ENCODE measurements around the gene C1orf167.
A peak's percentile ranks its signal among the peaks of the same experiment; 100 is the strongest.

C1orf167 gene

DNA sequence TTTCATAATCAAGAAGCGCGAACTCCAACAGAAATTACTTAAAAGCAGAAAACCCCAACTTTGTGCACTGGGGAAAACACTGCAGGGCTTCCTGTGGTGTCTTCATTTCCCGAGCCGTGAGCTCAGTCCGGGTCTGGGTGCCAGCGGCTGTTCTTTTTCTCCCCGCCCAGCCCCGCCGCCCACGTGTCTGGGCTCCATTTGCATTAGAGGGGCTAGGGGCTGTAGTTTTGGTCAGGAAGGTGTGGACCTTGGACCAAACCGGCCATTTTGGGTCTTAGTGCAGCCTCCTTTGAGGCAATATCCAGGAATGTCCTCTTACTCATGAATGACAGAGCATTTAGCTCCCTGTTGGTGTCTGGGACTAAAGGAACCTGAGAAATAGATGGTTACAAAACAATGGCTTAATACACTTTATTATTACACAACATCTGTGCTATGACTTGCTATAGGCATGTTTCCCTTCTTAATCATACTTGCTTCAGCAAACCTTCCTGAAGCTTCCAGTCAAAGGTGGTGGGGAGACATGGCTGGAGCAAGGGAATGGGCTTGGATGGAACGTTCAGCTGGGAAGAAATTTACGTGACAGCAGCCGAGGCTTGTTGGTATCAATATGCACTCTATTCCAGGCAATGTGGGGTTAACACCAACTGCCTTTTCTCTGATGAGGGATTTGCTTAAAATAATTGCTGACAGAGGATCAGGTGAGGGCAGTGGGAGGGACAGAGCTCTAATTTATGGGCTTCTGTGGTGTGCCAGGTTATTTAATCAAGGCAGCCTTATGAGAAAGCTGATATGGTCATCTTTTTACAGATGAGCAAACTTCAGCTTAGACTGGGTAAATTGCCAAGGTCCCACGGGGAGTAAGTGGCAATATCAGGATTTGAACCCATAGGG is 25.0 kb upstream of the C1orf167 start:
- Histone ChIP-seq H3K4me3 (ENCODE audit: insufficient read depth, low read depth, low read length) (peak overlapping the region; percentile 69), H3K27ac (ENCODE audit: insufficient read depth, low read depth, low read length, poor library complexity, severe bottlenecking) (no peak overlapping the region), H3K27me3 (ENCODE audit: control insufficient read depth, insufficient read depth, low read length, poor library complexity, severe bottlenecking) (no peaks in the 10 kb centered on the region), H3K36me3 (ENCODE audit: control insufficient read depth, insufficient read depth, low read length) (no peaks in the 10 kb centered on the region), H3K4me1 (ENCODE audit: control insufficient read depth, insufficient read depth, low read length) (peaks cover 18% of the 10 kb centered on the region), H3K9me3 (ENCODE audit: control insufficient read depth, low read length) (no peaks in the 10 kb centered on the region)
- WGBS, 2 experiments, result 18 to 19% methylated on average over 15 of the region's 15 CpGs

DNA sequence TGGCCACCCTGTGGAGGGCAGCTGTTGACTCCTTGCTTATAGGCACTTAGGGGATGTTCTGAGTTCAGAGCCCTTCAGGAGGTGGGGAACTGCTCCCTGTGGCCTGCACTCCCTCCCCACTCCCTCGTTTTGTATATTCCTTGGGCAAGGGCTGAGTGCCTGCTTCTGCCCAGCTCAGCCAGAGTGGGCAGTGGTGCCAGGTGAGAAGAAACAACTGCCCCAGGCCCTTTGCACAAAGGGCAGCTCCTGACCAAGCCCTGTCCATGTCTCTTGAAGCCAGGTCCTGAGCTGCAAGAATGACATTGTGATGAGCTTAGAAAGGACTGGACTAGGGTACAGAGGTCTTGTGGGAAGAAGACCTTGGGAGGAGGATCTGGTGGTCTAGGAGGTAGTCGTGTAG is 23.9 kb upstream of the C1orf167 start:
- 82 to 85% methylated on average over 2 of the region's 2 CpGs for WGBS, 2 experiments
- Histone ChIP-seq H3K4me3 (ENCODE audit: insufficient read depth, low read depth, low read length) (no peak overlapping the region), H3K27ac (ENCODE audit: insufficient read depth, low read depth, low read length, poor library complexity, severe bottlenecking) (no peak overlapping the region), H3K27me3 (ENCODE audit: control insufficient read depth, insufficient read depth, low read length, poor library complexity, severe bottlenecking) (no peaks in the 10 kb centered on the region), H3K4me1 (ENCODE audit: control insufficient read depth, insufficient read depth, low read length) (peaks cover 14% of the 10 kb centered on the region), H3K36me3 (ENCODE audit: control insufficient read depth, insufficient read depth, low read length) (no peaks in the 10 kb centered on the region), H3K9me3 (ENCODE audit: control insufficient read depth, low read length) (no peaks in the 10 kb centered on the region)

- H3K4me1 ChIP-seq (ENCODE audit: control insufficient read depth, insufficient read depth, low read length), result peaks cover 14% of the 10 kb centered on the region
- no peaks in the 10 kb centered on the region for H3K36me3 ChIP-seq (ENCODE audit: control insufficient read depth, insufficient read depth, low read length)
- H3K27me3 ChIP-seq (ENCODE audit: control insufficient read depth, insufficient read depth, low read length, poor library complexity, severe bottlenecking), result no peaks in the 10 kb centered on the region
- H3K9me3 ChIP-seq (ENCODE audit: control insufficient read depth, low read length), result no peaks in the 10 kb centered on the region
- H3K4me3 ChIP-seq (ENCODE audit: insufficient read depth, low read depth, low read length), result no peak overlapping the region
- WGBS, 2 experiments, result 90 to 91% methylated on average over 6 of the region's 6 CpGs
- H3K27ac ChIP-seq (ENCODE audit: insufficient read depth, low read depth, low read length, poor library complexity, severe bottlenecking), result no peak overlapping the region
Observed at GRCh38 chr1:11738783-11739182, 23.2 kb upstream of the C1orf167 start.

DNA sequence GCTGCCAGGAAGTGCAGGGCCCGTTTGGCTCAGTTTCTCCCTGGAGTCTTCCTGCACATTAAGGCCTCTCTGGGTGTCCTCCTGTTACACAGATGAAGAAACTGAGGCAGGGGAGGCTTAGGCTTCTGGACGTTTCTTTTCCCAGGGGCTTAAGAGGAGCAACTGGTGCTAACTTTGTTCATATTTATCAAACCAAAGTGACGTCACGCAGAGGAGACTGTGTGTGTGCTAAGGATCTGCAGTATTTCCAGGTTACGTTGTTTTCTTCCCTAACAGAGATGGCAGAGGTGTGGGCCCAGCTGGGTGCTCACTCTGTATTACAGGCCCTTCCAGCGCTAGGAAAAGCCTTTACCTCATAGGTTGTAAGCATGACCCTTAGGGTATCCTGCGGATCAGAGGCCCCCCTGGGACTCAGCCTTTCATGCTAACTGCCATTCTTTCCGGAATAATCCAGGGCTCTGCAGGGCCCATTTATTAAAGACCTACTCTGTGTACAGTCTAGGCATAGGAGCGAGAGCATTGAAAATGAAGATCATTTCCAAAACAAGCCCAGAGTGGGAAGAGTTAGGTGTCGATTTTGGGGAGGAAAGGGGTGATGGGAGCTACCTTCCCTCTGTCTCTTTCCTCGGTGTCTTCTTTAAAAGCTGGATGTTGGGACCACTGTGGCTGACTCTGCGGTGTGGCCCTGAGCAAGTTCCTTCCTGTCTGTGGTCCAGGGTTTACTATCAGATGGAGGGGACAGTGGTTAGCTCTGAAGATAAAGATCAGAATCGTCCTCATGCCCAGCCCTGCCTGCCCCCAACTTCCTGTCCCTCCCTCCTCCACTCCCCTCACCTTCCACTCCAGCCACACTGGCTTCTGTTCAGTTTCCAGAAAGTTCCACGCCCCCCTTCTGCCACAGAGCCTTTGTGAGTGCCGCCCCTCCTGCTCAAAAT is 21.5 kb upstream of the C1orf167 start:
- H3K9me3 ChIP-seq (ENCODE audit: control insufficient read depth, low read length), result no peaks in the 10 kb centered on the region
- no peaks in the 10 kb centered on the region for H3K27me3 ChIP-seq (ENCODE audit: control insufficient read depth, insufficient read depth, low read length, poor library complexity, severe bottlenecking)
- H3K4me1 ChIP-seq (ENCODE audit: control insufficient read depth, insufficient read depth, low read length), result peaks cover 13% of the 10 kb centered on the region
- 78 to 79% methylated on average over 15 of the region's 15 CpGs for WGBS, 2 experiments
- no peak overlapping the region for H3K27ac ChIP-seq (ENCODE audit: insufficient read depth, low read depth, low read length, poor library complexity, severe bottlenecking)
- H3K4me3 ChIP-seq (ENCODE audit: insufficient read depth, low read depth, low read length), result no peak overlapping the region
- H3K36me3 ChIP-seq (ENCODE audit: control insufficient read depth, insufficient read depth, low read length), result no peaks in the 10 kb centered on the region

DNA sequence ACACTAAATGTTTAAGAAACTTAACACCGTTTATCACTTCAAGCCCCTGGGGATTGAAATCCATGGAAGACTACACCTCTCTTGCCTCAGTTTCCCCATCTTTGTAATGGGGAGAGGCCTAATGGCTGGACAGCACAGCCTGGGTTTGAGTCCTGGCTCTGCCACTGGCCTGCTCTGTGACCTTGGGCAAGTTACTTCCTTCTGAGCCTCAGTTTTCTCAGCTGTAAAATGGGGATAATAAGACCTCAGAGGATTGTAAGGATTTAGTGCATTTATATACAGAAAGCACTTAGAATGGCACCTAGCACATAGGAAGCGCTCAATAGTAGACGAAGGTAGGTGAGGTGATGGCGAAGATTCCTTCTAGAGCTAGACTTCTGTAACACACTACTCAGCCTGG is 20.5 kb upstream of the C1orf167 start:
- 92 to 97% methylated on average over 4 of the region's 4 CpGs for WGBS, 2 experiments
- H3K4me3 ChIP-seq (ENCODE audit: insufficient read depth, low read depth, low read length), result no peak overlapping the region

DNA sequence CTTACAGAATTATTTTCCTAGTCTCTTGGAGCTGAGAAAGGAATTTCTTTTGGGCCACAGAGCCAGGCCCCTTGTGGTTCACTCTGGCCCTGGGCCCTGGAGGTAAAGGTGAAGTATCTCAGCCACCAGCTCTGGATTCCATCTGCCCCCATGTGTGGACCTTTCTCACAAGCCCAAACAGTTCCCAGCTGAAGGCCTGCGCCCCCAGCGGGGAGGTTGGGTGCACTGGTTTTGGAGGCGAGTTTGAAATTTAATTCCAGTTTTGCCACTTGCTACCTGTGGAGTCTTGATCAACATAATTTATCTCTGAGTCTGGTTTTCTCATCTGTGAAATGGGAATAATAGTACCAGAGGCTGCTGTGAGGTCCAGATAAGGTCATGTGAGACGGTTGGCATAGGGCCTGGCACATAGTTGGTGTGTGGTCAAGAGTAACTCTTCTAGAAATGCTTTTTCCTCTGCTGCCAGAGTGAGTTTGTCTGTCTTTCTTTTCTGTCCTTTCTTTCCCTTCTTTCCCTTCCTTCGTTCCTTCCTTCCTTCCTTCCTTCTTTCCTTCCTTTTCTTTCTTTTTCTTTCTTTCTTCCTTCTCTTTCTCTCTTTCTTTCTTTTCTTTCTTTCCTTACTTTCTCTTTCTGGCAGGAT is 20.0 kb upstream of the C1orf167 start:
- Histone ChIP-seq H3K27ac (ENCODE audit: insufficient read depth, low read depth, low read length, poor library complexity, severe bottlenecking) (no peak overlapping the region), H3K36me3 (ENCODE audit: control insufficient read depth, insufficient read depth, low read length) (no peaks in the 10 kb centered on the region), H3K9me3 (ENCODE audit: control insufficient read depth, low read length) (no peaks in the 10 kb centered on the region), H3K4me1 (ENCODE audit: control insufficient read depth, insufficient read depth, low read length) (peaks cover 8% of the 10 kb centered on the region), H3K4me3 (ENCODE audit: insufficient read depth, low read depth, low read length) (no peak overlapping the region), H3K27me3 (ENCODE audit: control insufficient read depth, insufficient read depth, low read length, poor library complexity, severe bottlenecking) (no peaks in the 10 kb centered on the region)
- 91 to 93% methylated on average over 5 of the region's 5 CpGs for WGBS, 2 experiments

More for the DNA sequence above, 20.5 kb upstream of the C1orf167 start:
- Histone ChIP-seq H3K27ac (ENCODE audit: insufficient read depth, low read depth, low read length, poor library complexity, severe bottlenecking) (no peak overlapping the region), H3K27me3 (ENCODE audit: control insufficient read depth, insufficient read depth, low read length, poor library complexity, severe bottlenecking) (no peaks in the 10 kb centered on the region), H3K9me3 (ENCODE audit: control insufficient read depth, low read length) (no peaks in the 10 kb centered on the region), H3K4me1 (ENCODE audit: control insufficient read depth, insufficient read depth, low read length) (peaks cover 10% of the 10 kb centered on the region), H3K36me3 (ENCODE audit: control insufficient read depth, insufficient read depth, low read length) (no peaks in the 10 kb centered on the region)

DNA sequence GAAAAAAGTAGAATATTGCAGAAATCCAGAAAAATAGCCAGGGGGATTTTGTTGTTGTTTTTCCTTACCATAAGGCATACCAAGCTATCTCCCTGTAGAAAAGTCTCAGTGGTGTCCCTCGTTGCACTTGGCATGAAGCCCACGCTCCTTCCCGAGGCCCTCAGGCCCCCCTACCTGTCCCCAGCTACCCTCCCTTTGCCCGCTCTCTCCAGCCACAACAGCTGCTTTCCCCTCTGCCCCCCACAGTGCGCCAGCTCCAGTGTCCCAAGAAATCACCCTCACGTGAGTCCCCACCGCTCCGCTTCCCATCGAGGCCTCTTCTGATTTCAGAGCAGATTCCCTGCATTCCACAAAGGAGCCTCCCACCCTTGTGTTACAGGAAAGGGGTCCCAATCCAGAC is 17.7 kb upstream of the C1orf167 start:
- H3K27me3 ChIP-seq (ENCODE audit: control insufficient read depth, insufficient read depth, low read length, poor library complexity, severe bottlenecking), result no peaks in the 10 kb centered on the region
- H3K27ac ChIP-seq (ENCODE audit: insufficient read depth, low read depth, low read length, poor library complexity, severe bottlenecking), result no peak overlapping the region
- peaks cover 4% of the 10 kb centered on the region for H3K36me3 ChIP-seq (ENCODE audit: control insufficient read depth, insufficient read depth, low read length)
- no peaks in the 10 kb centered on the region for H3K9me3 ChIP-seq (ENCODE audit: control insufficient read depth, low read length)
- H3K4me1 ChIP-seq (ENCODE audit: control insufficient read depth, insufficient read depth, low read length), result peaks cover 7% of the 10 kb centered on the region
- WGBS, 2 experiments, result 87 to 88% methylated on average over 9 of the region's 9 CpGs
- H3K4me3 ChIP-seq (ENCODE audit: insufficient read depth, low read depth, low read length), result no peak overlapping the region

- Histone ChIP-seq H3K9me3 (ENCODE audit: control insufficient read depth, low read length) (no peaks in the 10 kb centered on the region), H3K4me3 (ENCODE audit: insufficient read depth, low read depth, low read length) (no peak overlapping the region), H3K27ac (ENCODE audit: insufficient read depth, low read depth, low read length, poor library complexity, severe bottlenecking) (no peak overlapping the region), H3K4me1 (ENCODE audit: control insufficient read depth, insufficient read depth, low read length) (peaks cover 3% of the 10 kb centered on the region), H3K36me3 (ENCODE audit: control insufficient read depth, insufficient read depth, low read length) (peaks cover 4% of the 10 kb centered on the region), H3K27me3 (ENCODE audit: control insufficient read depth, insufficient read depth, low read length, poor library complexity, severe bottlenecking) (no peaks in the 10 kb centered on the region)
- 96 to 97% methylated on average over 6 of the region's 6 CpGs for WGBS, 2 experiments
Observed at GRCh38 chr1:11746092-11746491, 15.9 kb upstream of the C1orf167 start.

DNA sequence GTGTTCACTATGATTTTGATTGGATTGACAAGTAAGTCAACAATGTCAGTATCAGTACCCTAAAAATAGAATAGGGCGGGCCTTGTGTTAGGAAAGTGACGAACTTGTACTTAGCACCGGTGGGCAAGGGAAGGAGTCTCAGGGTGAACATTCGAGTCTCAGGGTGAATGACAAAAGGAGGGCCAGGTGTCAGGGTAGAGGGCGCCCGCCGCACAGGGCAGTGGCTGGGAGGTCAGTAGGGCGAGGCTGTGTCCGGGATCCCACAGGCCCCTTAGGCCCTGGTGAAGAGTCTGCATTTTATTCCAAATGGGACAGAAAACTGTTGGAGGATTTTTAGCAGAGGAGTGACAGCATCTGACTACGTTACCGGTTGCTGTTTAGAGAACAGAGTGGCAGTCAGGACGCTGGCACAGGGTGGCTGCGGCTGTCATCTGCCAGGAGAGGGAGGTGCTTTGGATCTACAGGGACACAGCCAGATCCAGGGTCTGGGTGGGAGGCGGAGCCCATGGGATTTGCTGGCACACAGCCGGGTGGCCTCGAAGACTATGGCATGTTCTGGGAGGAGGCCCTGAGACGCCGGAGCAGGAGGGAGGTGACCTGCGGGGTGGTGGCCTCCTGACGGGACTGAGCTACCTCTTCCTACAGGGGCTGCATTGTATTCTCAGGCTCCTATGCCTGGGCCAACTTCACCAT is 15.1 kb upstream of the C1orf167 start:
- no peaks in the 10 kb centered on the region for H3K27me3 ChIP-seq (ENCODE audit: control insufficient read depth, insufficient read depth, low read length, poor library complexity, severe bottlenecking)
- WGBS, 2 experiments, result 87 to 89% methylated on average over 20 of the region's 20 CpGs
- no peak overlapping the region for H3K4me3 ChIP-seq (ENCODE audit: insufficient read depth, low read depth, low read length)
- H3K27ac ChIP-seq (ENCODE audit: insufficient read depth, low read depth, low read length, poor library complexity, severe bottlenecking), result no peak overlapping the region
- no peaks in the 10 kb centered on the region for H3K9me3 ChIP-seq (ENCODE audit: control insufficient read depth, low read length)
- peaks cover 4% of the 10 kb centered on the region for H3K36me3 ChIP-seq (ENCODE audit: control insufficient read depth, insufficient read depth, low read length)
- peaks cover 3% of the 10 kb centered on the region for H3K4me1 ChIP-seq (ENCODE audit: control insufficient read depth, insufficient read depth, low read length)
